Measurements from ENCODE around the gene CSRP1.
"Not testable (repeated sequence)": the region's sequence is repeated elsewhere in the genome, so short reads cannot be mapped to it uniquely, and the experiment has no call there.

CSRP1 gene

DNA sequence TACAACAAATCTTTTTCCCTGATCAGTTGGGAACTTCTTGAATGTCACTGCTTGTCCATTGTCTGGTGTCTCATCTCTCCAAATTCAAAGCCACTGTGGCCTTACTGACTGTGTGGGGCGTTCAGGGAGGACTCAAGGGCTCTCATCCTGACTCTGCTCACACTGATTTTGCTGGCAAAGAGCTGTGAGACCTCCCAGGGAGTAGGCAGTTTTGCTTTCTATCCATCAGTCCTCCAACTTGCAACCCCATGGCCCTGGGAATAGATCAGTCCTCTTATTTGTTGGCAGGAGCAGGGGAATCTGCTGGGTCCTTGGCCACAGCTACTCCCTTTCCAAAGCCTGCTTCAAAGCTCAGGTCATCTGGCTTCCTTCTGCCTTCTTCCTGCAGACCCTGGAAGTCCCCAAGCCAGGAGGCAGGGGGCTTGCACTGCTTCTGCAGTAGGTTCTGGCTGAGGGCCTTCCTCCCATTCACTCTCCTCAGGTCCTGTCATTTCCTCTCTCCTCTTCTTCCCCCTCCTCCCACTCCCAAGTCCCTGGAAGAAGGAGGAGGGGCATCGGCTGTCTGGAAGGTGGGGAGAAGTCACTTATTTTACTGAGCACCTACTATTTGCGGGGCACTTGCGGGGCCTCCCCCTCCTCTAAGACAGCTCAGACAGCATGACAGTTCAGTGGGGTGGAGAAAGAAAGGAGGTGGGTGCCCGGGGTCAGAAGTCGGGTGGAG is 31.1 kb upstream of the CSRP1 start:
- FAIRE-seq = no peak

DNA sequence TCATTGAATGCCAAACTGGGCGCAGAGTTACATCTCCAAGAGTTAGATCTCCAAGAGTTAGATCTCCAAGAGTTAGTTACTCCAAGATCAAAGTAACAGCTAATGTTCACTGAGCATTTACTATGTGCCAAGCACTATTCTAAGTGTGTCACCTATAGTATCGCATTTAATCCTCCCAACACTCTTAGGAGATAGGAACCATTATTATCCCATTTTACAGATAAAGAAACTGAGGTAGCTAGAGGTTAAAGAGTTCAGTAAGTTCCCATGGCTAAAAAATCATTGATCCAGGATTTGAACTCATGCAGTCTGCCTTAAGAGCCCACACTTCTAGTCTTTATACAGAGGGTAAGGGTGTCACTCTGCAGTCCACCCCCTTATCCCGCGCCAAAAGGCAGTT is 30.5 kb upstream of the CSRP1 start:
- FAIRE-seq = no peak

DNA sequence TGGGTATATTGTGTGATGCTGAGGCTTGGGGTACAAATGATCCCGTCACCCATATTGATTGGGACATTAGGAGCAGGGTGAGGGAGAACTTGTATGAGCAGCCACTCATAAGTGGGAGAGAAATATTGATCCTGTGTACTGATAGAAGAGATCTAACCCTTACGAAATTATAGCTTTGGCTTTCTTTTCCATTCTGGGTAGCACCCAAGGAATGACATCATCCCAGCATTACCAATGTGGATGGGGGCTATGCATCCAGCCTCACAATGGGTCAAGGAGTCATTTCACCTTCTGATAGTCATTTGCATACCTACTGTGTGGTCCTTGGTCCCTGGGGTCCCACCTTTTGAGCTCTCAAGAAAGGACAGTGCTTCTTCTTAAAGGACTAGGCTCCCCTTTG is 30.1 kb upstream of the CSRP1 start:
- FAIRE-seq = no peak

DNA sequence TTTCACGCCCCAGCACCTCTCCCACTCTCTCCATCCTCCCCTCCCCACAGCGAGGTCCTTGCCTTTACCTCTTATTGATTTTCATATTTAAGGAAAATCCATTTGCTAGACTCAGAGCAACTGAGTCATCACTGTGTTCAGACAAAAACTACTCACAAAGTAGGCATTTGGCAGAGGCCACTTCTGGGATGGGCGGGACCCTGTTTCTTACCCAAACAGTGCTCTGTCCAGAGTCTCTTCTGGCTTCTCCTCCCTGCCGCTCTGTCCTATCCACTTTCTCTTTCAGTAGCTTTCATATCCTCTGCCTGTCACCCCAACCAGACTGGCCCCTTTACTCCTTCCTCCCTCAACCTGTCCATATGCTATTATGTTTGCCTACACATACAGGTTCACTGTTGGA is 29.6 kb upstream of the CSRP1 start:
- no peak for FAIRE-seq

DNA sequence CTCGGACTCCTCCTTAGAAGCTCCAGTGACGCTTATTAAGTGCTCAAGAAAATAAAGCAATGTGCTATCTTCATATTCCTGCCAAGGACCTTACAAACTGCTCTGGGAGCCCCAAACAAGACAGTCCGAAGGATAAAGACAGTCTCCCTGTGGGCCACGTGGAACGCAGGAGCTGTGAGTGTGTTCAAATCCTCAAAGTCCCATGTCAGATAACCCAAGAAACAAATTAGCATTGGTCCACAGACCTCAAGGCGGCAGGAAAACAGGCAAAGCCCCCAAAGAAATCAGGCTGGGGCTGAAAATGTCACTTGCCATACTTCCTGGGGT is 29.0 kb upstream of the CSRP1 start:
- FAIRE-seq = no peak

DNA sequence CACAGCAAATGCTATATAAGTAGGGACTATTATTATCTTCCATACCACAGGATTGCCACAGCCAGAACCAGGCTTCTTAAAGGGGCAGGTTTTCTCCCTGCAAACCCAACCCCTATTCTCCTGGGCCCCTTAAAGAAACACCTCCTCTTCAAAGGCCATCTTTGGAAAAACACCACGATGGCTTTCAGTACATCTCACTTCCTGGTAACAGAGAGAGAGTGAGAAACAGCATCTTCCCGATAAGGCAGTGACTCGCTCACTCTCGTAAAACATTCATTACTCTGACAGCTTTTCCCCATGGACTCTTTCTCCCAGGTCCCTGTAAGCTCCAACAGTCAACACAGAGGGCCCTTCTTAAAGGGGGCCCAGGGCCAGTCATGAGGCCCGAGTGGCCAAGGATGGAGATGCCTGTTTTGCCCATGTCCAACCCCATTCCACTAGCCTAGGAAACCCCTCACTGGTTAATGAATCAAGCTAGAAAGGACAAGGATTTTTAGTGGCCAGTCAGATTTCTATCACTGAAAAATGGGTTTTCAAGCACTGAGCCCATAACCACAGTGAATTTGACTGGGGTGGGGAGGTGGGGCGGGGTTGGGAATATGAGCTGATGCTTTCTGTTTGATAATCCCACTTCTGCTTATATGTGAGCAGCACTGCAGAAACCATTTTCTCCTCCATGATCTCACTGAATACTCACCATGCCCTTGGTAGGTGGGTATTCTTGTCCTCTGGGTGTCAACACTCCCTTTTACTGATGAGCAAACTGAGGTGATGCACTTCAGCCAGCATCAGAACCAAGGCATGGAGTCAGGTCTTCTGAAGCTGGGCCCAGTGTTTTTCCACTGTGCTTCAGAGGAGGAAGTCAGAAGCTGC is 28.4 kb upstream of the CSRP1 start:
- no peak for FAIRE-seq

DNA sequence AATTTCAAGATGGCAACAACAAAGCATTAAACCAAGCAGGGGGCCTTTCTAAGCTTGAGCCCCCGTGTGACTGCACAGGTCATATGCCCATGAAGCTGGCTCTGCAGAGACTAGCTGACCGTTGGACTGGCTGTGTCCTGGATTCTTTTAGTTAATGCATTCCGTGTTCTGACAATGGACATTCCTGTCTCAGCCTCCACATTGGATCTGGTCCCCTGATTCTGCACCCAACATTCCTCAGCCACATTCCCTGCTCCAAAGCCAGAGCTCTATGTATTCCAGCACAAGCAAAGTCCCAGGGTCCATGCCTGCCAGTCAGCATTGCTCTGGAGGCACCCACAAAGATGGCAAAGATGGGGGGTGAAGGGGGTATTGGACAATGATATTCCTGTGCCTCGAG is 26.9 kb upstream of the CSRP1 start:
- no peak for FAIRE-seq

DNA sequence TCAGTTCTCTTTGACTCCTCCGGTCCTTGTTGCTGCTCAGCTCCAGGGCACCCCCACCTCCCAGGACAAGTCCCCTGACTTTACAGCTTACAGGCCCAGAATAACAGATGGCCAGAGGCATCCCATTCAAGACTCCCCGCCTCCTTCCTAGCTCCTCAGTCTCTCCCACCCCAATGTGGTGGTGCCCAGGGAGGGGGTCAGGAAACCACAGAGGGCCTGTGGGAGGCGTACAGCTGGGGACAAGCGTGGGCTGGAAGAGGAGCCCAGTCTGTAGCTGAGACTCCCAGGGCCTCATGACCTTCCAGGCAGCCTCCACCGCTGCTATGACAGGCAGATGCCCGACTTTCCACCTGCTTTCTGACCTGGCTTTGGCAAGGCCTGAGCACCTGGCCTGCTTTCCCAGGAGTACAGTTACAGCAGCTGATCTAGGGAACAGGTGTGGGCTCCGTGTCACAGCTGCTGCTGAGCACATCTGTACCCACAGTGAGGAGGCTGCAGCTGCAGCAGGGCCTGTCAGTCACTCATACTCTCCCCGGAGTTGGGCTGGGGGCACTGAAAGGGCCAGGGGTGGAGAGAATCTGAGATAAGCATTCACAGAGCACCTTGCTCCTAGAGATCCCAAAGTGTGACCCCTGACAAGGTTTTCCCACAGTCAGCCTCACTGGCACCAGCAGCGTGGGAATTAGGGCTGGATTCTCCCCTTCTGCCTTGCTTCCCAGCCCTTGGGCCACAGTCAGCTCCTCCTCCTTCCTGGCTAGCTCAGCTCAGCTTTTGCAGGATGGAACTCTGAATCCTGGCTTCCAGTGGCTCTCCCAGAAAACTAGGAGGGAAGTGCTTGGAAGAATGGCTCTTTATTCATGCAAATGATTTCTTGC is 24.9 kb upstream of the CSRP1 start:
- no peak for FAIRE-seq

DNA sequence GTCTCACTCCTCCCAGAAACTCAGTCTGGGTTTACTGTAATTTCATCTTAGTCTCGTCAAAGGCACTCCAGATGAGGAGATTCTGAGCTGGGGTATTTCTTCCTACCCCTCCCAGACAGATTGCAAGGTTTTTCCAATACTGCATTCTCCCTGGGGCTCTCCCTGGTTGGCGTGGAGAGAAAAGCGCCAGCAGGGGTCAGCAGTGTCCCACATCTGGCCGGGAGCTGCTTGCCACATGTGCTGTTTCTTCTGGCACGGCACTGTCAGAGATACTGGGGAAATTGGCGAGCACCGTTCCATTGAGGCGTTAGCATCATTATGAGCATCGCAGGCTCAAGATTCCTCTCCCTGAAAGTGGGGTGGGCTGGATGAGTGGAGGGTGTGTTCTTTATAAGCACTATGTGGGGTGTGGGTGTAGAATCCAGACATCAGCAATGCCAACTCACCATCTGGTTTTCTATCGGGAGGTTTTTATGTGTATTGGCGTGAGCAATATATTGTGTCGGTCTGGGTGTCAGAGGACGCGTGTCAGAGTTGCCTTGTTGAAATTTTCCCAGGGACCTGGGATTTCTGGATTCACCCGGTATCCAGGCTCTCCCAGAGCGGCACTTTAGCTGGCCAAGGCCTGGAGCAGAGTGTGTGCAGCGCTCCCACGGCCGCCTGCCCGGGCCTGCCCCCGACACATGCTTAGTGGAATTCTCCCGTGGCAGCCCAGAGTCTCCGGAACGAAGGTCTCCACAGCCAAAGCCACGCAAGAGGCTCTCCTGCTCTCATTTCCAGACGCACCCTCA is 24.0 kb upstream of the CSRP1 start:
- FAIRE-seq = peak; percentile 71

DNA sequence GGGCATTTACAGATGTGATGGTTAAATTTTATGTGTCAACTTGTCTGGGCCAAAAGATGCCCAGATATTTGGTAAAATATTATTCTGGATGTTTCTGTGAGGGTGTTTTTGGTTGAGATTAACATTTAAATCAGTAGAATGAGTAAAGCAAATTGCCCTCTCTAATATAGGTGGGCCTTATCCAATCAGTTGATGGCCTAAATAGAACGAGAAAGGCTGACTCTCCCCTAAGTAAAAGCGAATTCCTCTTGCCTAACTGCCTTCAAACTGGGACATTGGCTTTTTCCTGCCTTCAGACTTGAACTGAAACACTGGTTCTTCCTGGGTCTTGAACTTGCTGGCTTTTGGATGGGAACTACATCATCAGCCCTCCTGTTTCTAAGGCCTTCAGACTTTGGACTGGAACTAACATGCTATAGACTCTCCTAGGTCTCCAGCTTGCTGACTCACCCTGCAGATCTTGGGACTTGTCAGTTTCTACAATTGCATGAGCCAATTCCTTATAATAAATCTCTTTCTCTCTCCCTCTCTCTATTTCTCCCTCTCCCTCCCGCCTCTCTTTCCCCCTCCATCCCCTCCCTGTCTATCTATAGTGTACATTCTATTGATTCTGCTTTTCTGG is 21.8 kb upstream of the CSRP1 start:
- no peak for FAIRE-seq

DNA sequence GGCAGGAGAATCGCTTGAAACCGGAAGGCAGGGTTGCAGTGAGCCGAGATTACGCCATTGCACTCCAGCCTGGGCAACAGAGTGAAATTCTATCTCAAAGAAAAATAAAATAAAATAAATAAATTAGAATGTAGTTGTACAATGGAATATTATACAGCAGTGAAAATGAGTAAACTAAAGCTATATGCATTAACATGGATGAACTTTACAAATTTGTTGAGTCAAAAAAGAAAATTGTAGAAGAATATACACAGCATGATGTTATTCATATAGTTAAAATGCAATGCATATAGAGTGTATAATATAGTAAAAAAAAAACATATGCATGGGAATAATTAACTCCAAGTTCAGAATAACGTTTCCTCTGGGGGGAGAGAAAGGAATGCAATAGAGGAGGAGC is 21.0 kb upstream of the CSRP1 start:
- FAIRE-seq = no peak

DNA sequence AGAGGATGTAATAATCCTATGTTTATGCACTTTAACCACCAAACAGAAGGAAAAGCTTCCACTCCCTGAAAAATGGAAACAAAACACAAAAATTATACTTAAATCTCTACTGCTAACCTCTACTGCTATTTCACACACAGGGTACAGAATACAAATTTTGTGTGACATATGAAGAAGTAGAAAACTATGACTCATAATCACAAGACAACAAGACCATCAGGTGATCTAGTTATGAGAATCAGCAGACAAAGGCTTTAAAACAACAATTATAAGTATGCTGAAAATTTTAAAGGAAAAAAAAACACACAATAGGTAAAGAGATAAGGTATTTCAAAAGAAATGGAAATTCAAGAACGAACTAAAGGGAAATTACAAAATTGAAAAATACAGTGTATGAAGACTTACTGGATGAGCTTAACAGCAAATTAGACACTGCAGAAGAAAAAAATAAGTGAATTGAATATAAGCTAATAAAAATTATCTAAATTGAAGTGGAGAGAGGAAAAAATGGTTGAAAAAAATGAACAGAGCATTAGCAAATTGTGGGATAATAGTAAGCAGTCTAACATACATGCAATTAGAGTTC is 18.4 kb upstream of the CSRP1 start:
- peak; percentile 69 for FAIRE-seq

DNA sequence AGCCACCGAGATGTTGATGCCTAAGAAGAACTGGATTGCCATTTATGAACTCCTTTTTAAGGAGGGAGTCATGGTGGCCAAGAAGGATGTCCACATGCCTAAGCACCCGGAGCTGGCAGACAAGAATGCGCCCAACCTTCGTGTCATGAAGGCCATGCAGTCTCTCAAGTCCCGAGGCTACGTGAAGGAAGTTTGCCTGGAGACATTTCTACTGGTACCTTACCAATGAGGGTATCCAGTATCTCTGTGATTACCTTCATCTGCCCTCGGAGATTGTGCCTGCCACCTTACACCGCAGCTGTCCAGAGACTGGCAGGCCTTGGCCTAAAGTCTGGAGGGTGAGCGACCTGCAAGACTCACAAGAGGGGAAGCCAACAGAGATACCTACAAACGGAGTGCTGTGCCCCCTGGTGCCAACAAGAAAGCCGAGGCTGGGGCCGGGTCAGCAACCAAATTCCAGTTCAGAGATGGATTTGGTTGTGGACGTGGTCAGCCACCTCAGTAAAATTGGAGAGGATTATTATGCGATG is 13.2 kb upstream of the CSRP1 start:
- FAIRE-seq = not testable (repeated sequence)

DNA sequence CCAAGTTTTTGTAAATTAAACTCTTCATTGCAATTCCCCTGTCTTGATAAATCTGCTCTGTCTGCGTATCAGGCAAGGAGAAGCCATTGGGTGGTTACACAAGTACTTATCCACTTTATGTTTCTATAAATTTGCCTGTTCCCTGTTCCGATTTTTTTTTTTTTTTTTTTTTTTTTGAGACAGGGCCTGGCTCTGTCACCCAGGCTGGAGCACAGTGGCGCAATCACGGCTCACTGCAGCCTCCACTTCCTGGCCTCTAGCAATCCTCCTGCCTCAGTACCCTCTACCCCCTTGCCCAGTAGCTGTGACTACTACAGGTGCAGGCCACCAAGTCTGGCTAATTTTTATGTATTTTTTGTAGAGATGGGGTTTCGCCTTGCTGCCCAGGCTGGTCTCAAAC is 11.1 kb upstream of the CSRP1 start:
- no peak for FAIRE-seq

DNA sequence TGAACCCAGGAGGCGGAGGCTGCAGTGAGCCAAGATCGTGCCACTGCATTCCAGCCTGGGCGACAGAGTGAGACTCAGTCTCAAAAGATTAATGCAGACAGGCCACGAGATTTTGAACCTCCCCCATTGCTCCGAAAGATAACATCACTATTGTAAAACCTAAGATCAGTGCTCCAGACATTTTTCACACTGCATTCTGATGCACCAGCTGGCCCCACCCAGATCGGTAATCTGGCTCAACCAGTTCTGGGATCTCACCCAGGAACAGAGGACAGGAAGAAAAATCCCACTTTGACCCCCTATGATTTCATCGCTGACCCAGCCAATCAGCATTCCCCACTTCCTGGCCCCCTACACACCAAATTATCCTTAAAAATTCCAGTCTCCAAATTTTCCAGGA is 10.7 kb upstream of the CSRP1 start:
- FAIRE-seq = no peak

DNA sequence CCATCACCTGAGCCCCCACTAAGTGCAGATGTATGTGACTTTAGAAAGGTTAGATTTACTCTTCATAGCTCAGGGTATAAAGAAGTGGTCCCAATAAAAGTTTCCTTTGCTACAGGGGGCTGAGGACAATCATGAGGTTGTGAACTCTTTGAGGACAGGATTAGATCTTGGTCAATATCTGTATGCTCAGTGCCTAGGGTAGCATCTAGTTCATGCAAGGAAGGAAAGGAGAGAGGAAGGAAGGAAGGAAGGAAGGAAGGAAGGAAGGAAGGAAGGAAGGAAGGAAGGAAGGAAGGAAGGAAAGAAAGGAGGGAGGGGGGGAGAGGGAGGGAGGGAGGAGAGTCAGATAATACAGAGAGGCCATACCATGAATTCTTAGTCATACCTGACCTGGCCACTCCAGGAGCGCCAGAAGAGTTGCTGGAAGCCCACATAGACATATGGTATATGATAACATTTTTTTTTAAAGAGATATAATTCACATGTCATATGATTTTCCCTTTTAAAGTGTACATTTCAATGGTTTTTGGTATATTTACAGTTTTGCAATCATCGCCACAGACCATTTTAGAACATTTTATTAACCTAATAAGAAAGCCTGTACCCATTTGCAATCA is 9.7 kb upstream of the CSRP1 start:
- no peak for FAIRE-seq

DNA sequence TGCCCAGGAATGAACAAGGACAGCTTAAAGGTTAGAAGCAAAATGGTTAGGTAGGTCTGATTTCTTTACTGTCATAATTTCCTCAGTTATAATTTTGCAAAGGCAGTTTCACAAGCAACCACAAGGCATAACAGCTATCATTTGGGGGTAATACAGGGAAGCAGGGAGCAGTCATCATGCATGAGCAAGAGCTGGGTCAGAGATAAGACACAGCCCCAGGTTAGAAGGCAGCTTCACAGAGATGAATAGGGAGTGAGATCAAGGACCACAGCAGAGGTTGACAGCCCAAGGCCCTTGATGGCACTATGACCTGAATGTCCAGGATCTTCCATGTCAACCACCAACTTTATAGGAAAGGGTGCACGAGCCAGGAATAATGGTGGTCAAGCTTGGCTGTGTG is 9.0 kb upstream of the CSRP1 start:
- FAIRE-seq = no peak

DNA sequence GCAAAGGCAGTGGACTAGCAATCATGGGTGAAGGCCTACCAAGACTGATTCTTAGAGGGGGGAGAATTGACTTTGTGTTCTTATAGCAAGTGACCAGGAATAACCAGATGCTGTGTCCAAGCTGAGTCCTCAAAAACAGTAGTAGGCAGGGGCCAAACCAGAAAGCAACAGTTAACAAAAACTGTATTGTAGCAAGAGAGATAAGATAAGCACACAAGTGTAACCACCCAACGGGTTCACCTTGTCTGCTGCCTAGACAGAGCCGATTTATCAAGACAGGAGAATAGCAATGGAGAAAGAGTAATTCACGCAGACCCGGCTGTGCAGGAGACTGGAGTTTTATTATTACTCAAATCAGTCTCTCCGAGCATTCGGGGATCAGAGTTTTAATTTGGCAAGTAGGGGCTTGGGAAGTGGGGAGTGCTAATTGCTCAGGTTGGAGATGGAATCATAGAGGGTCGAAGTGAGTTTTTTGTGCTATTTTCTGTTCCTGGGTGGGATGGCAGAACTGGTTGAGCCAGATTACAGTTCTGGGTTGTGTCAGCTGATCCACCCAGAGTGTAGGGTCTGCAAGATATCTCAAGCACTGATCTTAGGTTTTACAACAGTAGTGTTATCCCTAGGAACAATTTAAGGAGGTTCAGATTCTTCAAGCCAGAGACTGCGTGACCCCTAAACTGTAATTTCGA is 8.3 kb upstream of the CSRP1 start:
- FAIRE-seq = no peak

DNA sequence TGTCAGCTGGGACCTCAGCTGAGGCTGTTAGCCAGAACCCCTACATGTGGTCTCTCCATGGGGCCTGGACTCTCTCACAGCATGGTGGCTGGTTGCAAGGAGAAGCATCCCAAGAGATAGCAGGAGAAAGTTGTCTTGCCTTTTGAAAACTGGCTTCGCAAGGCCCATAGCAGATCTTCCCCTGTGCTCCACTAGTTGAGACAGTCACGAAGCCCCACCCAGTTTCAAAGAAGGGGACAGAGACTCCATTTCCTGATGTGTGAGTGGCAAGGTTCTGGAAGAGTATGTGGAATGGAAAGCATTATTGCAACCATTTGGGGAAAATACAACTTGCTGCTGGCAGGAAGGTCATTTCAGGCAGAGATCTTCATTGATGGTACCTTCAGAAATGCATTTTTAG is 7.5 kb upstream of the CSRP1 start:
- FAIRE-seq = no peak

DNA sequence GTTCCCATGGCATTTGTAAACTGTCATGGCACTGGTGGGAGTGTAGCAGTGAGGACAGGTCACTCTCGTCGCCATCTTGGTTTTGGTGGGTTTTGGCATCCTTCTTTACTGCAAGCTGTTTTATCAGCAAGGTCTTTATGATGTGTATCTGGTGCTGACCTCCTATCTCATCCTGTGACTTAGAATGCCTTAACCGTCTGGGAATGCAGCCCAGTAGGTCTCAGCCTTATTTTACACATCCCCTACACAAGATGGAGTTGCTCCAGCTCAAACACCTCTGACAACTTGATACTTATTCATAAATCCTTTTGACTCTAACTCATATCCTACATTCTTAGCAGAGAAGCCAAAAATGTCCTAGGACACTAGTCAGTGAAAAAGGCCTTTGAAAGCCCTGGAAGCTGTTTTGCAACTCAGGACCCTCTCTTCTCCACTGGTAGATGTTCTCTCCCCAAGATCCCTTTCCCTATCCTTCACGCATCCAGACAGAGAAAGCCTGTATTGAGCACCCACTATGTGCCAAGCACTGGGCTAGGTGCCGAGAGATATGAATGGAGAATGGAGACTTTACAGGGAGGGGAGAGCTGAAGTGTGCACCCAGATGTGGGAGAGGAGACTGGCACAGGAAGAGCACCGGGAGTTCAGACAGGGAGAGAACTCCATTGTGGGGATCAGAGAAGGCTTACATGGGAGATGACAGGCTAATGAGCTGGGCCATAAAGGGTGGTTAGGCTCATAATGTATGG is 6.7 kb upstream of the CSRP1 start:
- no peak for FAIRE-seq
